ENCODE measurements around the gene ASIC3.
A peak's percentile ranks its signal among the peaks of the same experiment; 100 is the strongest.

The ASIC3 gene

DNA sequence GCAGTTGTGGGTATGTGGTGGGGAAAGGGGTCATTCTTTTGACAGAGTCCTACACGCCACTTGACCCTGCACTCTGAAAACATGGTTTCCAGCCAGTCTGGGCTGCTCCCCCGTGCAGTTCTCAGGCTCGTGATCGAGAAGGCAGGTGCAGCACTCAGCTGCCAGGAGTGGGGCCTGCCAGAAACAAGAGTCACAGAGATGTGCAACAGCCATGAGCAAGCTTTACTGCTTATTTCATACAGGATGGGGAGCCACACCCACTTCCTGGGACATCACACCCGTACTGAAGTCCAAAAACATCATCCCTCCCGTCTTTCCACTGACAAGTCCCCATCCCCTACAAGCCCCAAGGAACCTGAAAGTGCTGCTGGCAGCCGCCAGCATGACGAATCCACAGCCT, 33.4 kb upstream of the ASIC3 start:
- Histone ChIP-seq H3K23ac (ENCODE audit: low read length) (no peak overlapping the region), H2BK120ac (ENCODE audit: low read depth, low read length) (no peak overlapping the region), H3K18ac (ENCODE audit: low read length) (no peak overlapping the region), H3K4me3 (ENCODE audit: low read length) (no peak overlapping the region), H3K4me1 (ENCODE audit: control insufficient read depth, low read depth, low read length) (peaks cover 5% of the 10 kb centered on the region), H3K9ac (ENCODE audit: low read length) (no peak overlapping the region), H3K4me2 (ENCODE audit: low read length) (no peak overlapping the region), H3K4ac (ENCODE audit: low read depth, low read length) (no peak overlapping the region), H3K79me2 (ENCODE audit: control insufficient read depth, insufficient read depth, low read length) (no peaks in the 10 kb centered on the region), H3K36me3 (ENCODE audit: control insufficient read depth, insufficient read depth, low read length) (no peaks in the 10 kb centered on the region), H3K79me1 (ENCODE audit: low read length) (no peaks in the 10 kb centered on the region), H2AK5ac (ENCODE audit: low read length) (no peak overlapping the region), H4K5ac (ENCODE audit: low read length) (no peak overlapping the region), H4K8ac (ENCODE audit: low read depth, low read length) (no peak overlapping the region), H3K27ac (ENCODE audit: low read depth, low read length) (no peak overlapping the region), H3K56ac (ENCODE audit: low read length) (no peak overlapping the region), H3K27me3 (ENCODE audit: insufficient read depth, low read length, poor library complexity) (peaks cover 7% of the 10 kb centered on the region), H2BK5ac (ENCODE audit: low read length) (no peak overlapping the region), H2BK15ac (replicated peaks; ENCODE audit: low read depth) (no peak overlapping the region)
- no CpG with 5 or more reads among the region's 8 CpGs for WGBS (ENCODE audit: extremely low coverage, insufficient coverage, low lambda C conversion rate)
- no peak for DNase-seq

- no peak overlapping the region for H2AK5ac ChIP-seq (ENCODE audit: low read length)
- H3K79me2 ChIP-seq (ENCODE audit: control insufficient read depth, insufficient read depth, low read length) = no peaks in the 10 kb centered on the region
- no peaks in the 10 kb centered on the region for H3K36me3 ChIP-seq (ENCODE audit: control insufficient read depth, insufficient read depth, low read length)
- H4K8ac ChIP-seq (ENCODE audit: low read depth, low read length) = no peak overlapping the region
- no peak overlapping the region for H2BK15ac ChIP-seq (replicated peaks; ENCODE audit: low read depth)
- H3K27me3 ChIP-seq (ENCODE audit: insufficient read depth, low read length, poor library complexity) = peaks cover 7% of the 10 kb centered on the region
- H3K56ac ChIP-seq (ENCODE audit: low read length) = no peak overlapping the region
- H3K4me2 ChIP-seq (ENCODE audit: low read length) = no peak overlapping the region
- H3K18ac ChIP-seq (ENCODE audit: low read length) = no peak overlapping the region
- H3K4me3 ChIP-seq (ENCODE audit: low read length) = no peak overlapping the region
- H3K79me1 ChIP-seq (ENCODE audit: low read length) = no peaks in the 10 kb centered on the region
- no peaks in the 10 kb centered on the region for H3K4me1 ChIP-seq (ENCODE audit: control insufficient read depth, low read depth, low read length)
- WGBS (ENCODE audit: extremely low coverage, insufficient coverage, low lambda C conversion rate) = no CpG with 5 or more reads among the region's 5 CpGs
- H3K9ac ChIP-seq (ENCODE audit: low read length) = no peak overlapping the region
- H2BK120ac ChIP-seq (ENCODE audit: low read depth, low read length) = no peak overlapping the region
- no peak overlapping the region for H3K27ac ChIP-seq (ENCODE audit: low read depth, low read length)
- no peak for DNase-seq
- H3K4ac ChIP-seq (ENCODE audit: low read depth, low read length) = no peak overlapping the region
- no peak overlapping the region for H4K5ac ChIP-seq (ENCODE audit: low read length)
- H2BK5ac ChIP-seq (ENCODE audit: low read length) = no peak overlapping the region
- H3K23ac ChIP-seq (ENCODE audit: low read length) = no peak overlapping the region
These were observed 32.4 kb upstream of the ASIC3 start for GRCh38 chr7:151015967-151016366.

GRCh38 chr7:151016505-151016904, 31.8 kb upstream of the ASIC3 start:
- Histone ChIP-seq H4K5ac (ENCODE audit: low read length) (no peak overlapping the region), H3K27me3 (ENCODE audit: insufficient read depth, low read length, poor library complexity) (peaks cover 7% of the 10 kb centered on the region), H3K4me2 (ENCODE audit: low read length) (no peak overlapping the region), H2BK5ac (ENCODE audit: low read length) (no peak overlapping the region), H3K18ac (ENCODE audit: low read length) (no peak overlapping the region), H2AK5ac (ENCODE audit: low read length) (no peak overlapping the region), H2BK120ac (ENCODE audit: low read depth, low read length) (no peak overlapping the region), H3K36me3 (ENCODE audit: control insufficient read depth, insufficient read depth, low read length) (no peaks in the 10 kb centered on the region), H3K27ac (ENCODE audit: low read depth, low read length) (no peak overlapping the region), H3K56ac (ENCODE audit: low read length) (no peak overlapping the region), H3K23ac (ENCODE audit: low read length) (no peak overlapping the region), H2BK15ac (replicated peaks; ENCODE audit: low read depth) (no peak overlapping the region), H3K79me2 (ENCODE audit: control insufficient read depth, insufficient read depth, low read length) (no peaks in the 10 kb centered on the region), H3K4me3 (ENCODE audit: low read length) (no peak overlapping the region), H3K4ac (ENCODE audit: low read depth, low read length) (no peak overlapping the region), H3K4me1 (ENCODE audit: control insufficient read depth, low read depth, low read length) (no peaks in the 10 kb centered on the region), H4K8ac (ENCODE audit: low read depth, low read length) (no peak overlapping the region), H3K9ac (ENCODE audit: low read length) (no peak overlapping the region), H3K79me1 (ENCODE audit: low read length) (no peaks in the 10 kb centered on the region)
- DNase-seq = no peak
- WGBS (ENCODE audit: extremely low coverage, insufficient coverage, low lambda C conversion rate) = no CpG with 5 or more reads among the region's 8 CpGs

DNA sequence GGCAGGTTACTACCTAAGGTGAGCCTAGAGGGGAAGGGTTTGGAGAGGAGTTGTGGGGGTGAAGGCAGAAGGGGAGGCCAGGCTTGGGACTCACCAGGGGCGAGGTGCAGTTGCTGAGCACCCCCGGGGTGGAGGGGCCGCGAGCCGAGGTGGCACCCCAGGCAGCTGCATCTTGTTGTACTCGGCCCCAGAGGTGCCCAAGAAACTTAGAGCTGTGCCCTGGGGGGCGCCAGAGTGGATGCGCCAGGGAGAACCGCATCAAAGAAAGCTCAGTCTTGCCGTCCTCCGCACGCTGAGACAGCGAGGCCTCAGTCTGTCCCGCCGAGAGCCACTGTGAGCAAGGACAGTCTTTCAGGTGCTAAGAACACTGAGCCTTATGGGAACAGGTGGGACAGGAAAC, 31.4 kb upstream of the ASIC3 start:
- Histone ChIP-seq H3K23ac (ENCODE audit: low read length) (no peak overlapping the region), H3K36me3 (ENCODE audit: control insufficient read depth, insufficient read depth, low read length) (no peaks in the 10 kb centered on the region), H2BK15ac (replicated peaks; ENCODE audit: low read depth) (no peak overlapping the region), H2AK5ac (ENCODE audit: low read length) (no peak overlapping the region), H3K4me1 (ENCODE audit: control insufficient read depth, low read depth, low read length) (no peaks in the 10 kb centered on the region), H4K8ac (ENCODE audit: low read depth, low read length) (no peak overlapping the region), H3K79me1 (ENCODE audit: low read length) (no peaks in the 10 kb centered on the region), H3K4me3 (ENCODE audit: low read length) (no peak overlapping the region), H2BK5ac (ENCODE audit: low read length) (no peak overlapping the region), H3K27me3 (ENCODE audit: insufficient read depth, low read length, poor library complexity) (peaks cover 7% of the 10 kb centered on the region), H2BK120ac (ENCODE audit: low read depth, low read length) (no peak overlapping the region), H3K9ac (ENCODE audit: low read length) (no peak overlapping the region), H3K27ac (ENCODE audit: low read depth, low read length) (no peak overlapping the region), H4K5ac (ENCODE audit: low read length) (no peak overlapping the region), H3K18ac (ENCODE audit: low read length) (no peak overlapping the region), H3K56ac (ENCODE audit: low read length) (no peak overlapping the region), H3K4me2 (ENCODE audit: low read length) (no peak overlapping the region), H3K4ac (ENCODE audit: low read depth, low read length) (no peak overlapping the region), H3K79me2 (ENCODE audit: control insufficient read depth, insufficient read depth, low read length) (no peaks in the 10 kb centered on the region)
- WGBS (ENCODE audit: extremely low coverage, insufficient coverage, low lambda C conversion rate) = no CpG with 5 or more reads among the region's 15 CpGs
- DNase-seq = no peak

- DNase-seq = no peak
- Histone ChIP-seq H3K79me1 (ENCODE audit: low read length) (no peaks in the 10 kb centered on the region), H3K36me3 (ENCODE audit: control insufficient read depth, insufficient read depth, low read length) (no peaks in the 10 kb centered on the region), H3K4me2 (ENCODE audit: low read length) (no peak overlapping the region), H2BK15ac (replicated peaks; ENCODE audit: low read depth) (no peak overlapping the region), H3K27me3 (ENCODE audit: insufficient read depth, low read length, poor library complexity) (peaks cover 7% of the 10 kb centered on the region), H3K18ac (ENCODE audit: low read length) (no peak overlapping the region), H2BK120ac (ENCODE audit: low read depth, low read length) (no peak overlapping the region), H3K27ac (ENCODE audit: low read depth, low read length) (no peak overlapping the region), H2AK5ac (ENCODE audit: low read length) (no peak overlapping the region), H4K8ac (ENCODE audit: low read depth, low read length) (no peak overlapping the region), H3K23ac (ENCODE audit: low read length) (no peak overlapping the region), H3K79me2 (ENCODE audit: control insufficient read depth, insufficient read depth, low read length) (no peaks in the 10 kb centered on the region), H4K5ac (ENCODE audit: low read length) (no peak overlapping the region), H3K4me3 (ENCODE audit: low read length) (no peak overlapping the region), H3K4ac (ENCODE audit: low read depth, low read length) (no peak overlapping the region), H3K56ac (ENCODE audit: low read length) (no peak overlapping the region), H3K9ac (ENCODE audit: low read length) (no peak overlapping the region), H3K4me1 (ENCODE audit: control insufficient read depth, low read depth, low read length) (no peaks in the 10 kb centered on the region), H2BK5ac (ENCODE audit: low read length) (no peak overlapping the region)
- no CpG with 5 or more reads among the region's 13 CpGs for WGBS (ENCODE audit: extremely low coverage, insufficient coverage, low lambda C conversion rate)
These were observed 30.9 kb upstream of the ASIC3 start for GRCh38 chr7:151017370-151017952.

GRCh38 chr7:151017953-151018420, 30.3 kb upstream of the ASIC3 start:
- Histone ChIP-seq H3K27ac (ENCODE audit: low read depth, low read length) (no peak overlapping the region), H3K27me3 (ENCODE audit: insufficient read depth, low read length, poor library complexity) (peaks cover 7% of the 10 kb centered on the region), H3K36me3 (ENCODE audit: control insufficient read depth, insufficient read depth, low read length) (no peaks in the 10 kb centered on the region), H3K79me1 (ENCODE audit: low read length) (no peaks in the 10 kb centered on the region), H4K5ac (ENCODE audit: low read length) (no peak overlapping the region), H3K4me1 (ENCODE audit: control insufficient read depth, low read depth, low read length) (no peaks in the 10 kb centered on the region), H3K9ac (ENCODE audit: low read length) (peak overlapping the region; percentile 53), H2AK5ac (ENCODE audit: low read length) (no peak overlapping the region), H3K56ac (ENCODE audit: low read length) (peak overlapping the region; percentile 70), H3K18ac (ENCODE audit: low read length) (no peak overlapping the region), H3K4me2 (ENCODE audit: low read length) (peak overlapping the region; percentile 85), H3K4me3 (ENCODE audit: low read length) (no peak overlapping the region), H3K79me2 (ENCODE audit: control insufficient read depth, insufficient read depth, low read length) (no peaks in the 10 kb centered on the region), H4K8ac (ENCODE audit: low read depth, low read length) (no peak overlapping the region), H2BK120ac (ENCODE audit: low read depth, low read length) (no peak overlapping the region), H2BK5ac (ENCODE audit: low read length) (no peak overlapping the region), H3K23ac (ENCODE audit: low read length) (no peak overlapping the region), H3K4ac (ENCODE audit: low read depth, low read length) (no peak overlapping the region), H2BK15ac (replicated peaks; ENCODE audit: low read depth) (no peak overlapping the region)
- WGBS (ENCODE audit: extremely low coverage, insufficient coverage, low lambda C conversion rate) = no CpG with 5 or more reads among the region's 34 CpGs
- DNase-seq = peak; percentile 87

All from mesendoderm (in vitro differentiated cells).